Neural progenitor cell (in vitro differentiated cells): ENCODE measurements around the gene IFT74. TPM values are rescaled to one million over a fixed set of nuclear protein-coding genes. Genes with fewer than 3 reads are reported as not detected.

Source experiments
- DNase-seq: peaks from one replicate; pipeline ENCODE4 v3.0.0-alpha.2; 2016; ENCODE audit warnings: low spot score
- H2AFZ ChIP-seq: fragments of 200-600 bp; sonication (generic); replicated peaks from 2 replicates; pipeline ENCODE4 v1.6.1; 2016; ENCODE audit warnings: antibody characterized with exemption
- H3F3A ChIP-seq: fragments of 200-600 bp; sonication (generic); 2 replicates; pipeline ENCODE4 v1.6.1; 2016; ENCODE audit warnings: antibody characterized with exemption, low read depth
- H3K27ac ChIP-seq: fragments of 200-600 bp; sonication (generic); 2 replicates; pipeline ENCODE4 v1.5.1; 2016; ENCODE audit warnings: mild to moderate bottlenecking
- H3K27me3 ChIP-seq: fragments of 200-600 bp; sonication (generic); 2 replicates; pipeline ENCODE4 v1.6.1; 2016; ENCODE audit warnings: mild to moderate bottlenecking, moderate library complexity
- H3K36me3 ChIP-seq: fragments of 200-600 bp; sonication (generic); 2 replicates; pipeline ENCODE4 v1.5.1; 2016
- H3K4me1 ChIP-seq: fragments of 200-600 bp; sonication (generic); 2 replicates; pipeline ENCODE4 v1.6.1; 2016; ENCODE audit warnings: mixed run types
- H3K4me2 ChIP-seq: fragments of 200-600 bp; sonication (generic); 2 replicates; pipeline ENCODE4 v1.6.1; 2016
- H3K4me3 ChIP-seq: fragments of 200-600 bp; sonication (generic); 2 replicates; pipeline ENCODE4 v1.5.1; 2016
- H3K79me2 ChIP-seq: fragments of 200-600 bp; sonication (generic); 2 replicates; pipeline ENCODE4 v1.6.1; 2016; ENCODE audit warnings: low read depth
- H3K9ac ChIP-seq: fragments of 200-600 bp; sonication (generic); 2 replicates; pipeline ENCODE4 v1.6.1; 2016
- H3K9me3 ChIP-seq: fragments of 200-600 bp; sonication (generic); 2 replicates; pipeline ENCODE4 v1.5.1; 2016; ENCODE audit warnings: low read depth
- H4K20me1 ChIP-seq: fragments of 200-600 bp; sonication (generic); 2 replicates; pipeline ENCODE4 v1.6.1; 2016; ENCODE audit warnings: low read depth
- H3K27ac Mint-ChIP-seq: 3 replicates; pipeline ENCODE4 v1.8.0; 2021; ENCODE audit warnings: mixed read lengths
- H3K27me3 Mint-ChIP-seq: 2 replicates; pipeline ENCODE4 v1.8.0; 2022; ENCODE audit warnings: low read depth, mild to moderate bottlenecking, inconsistent platforms, moderate library complexity, mixed read lengths; ENCODE audit not compliant: insufficient read depth
- H3K36me3 Mint-ChIP-seq: 3 replicates; pipeline ENCODE4 v1.8.0; 2021; ENCODE audit warnings: mixed read lengths
- H3K4me1 Mint-ChIP-seq: 3 replicates; pipeline ENCODE4 v1.8.0; 2021; ENCODE audit warnings: mixed read lengths
- H3K4me3 Mint-ChIP-seq: 3 replicates; pipeline ENCODE4 v1.8.0; 2021; ENCODE audit warnings: mild to moderate bottlenecking, moderate library complexity, mixed read lengths
- H3K9me3 Mint-ChIP-seq: 3 replicates; pipeline ENCODE4 v1.8.0; 2020; ENCODE audit warnings: mixed read lengths
- CTCF ChIP-seq: fragments of 200-600 bp; sonication (generic); IDR thresholded peaks from 2 replicates; pipeline ENCODE4 v1.5.1; 2017; ENCODE audit warnings: antibody characterized with exemption, mild to moderate bottlenecking
- EZH2 ChIP-seq: fragments of 200-600 bp; sonication (generic); IDR thresholded peaks from 2 replicates; pipeline ENCODE4 v1.6.1; 2017; ENCODE audit warnings: antibody characterized with exemption, mild to moderate bottlenecking, moderate library complexity
- EZH2phosphoT487 ChIP-seq: fragments of 200-600 bp; sonication (generic); IDR thresholded peaks from 2 replicates; pipeline ENCODE4 v1.6.1; 2017; ENCODE audit warnings: antibody characterized with exemption
- total RNA-seq: library from RNA; depleted of rRNA; stranded (reverse); fragments of >200 nt; gene quantifications from 2 replicates; pipeline ENCODE4 v1.2.3, GENCODE V29; 2015; ENCODE audit warnings: low replicate concordance

IFT74 gene
- total RNA-seq, 1 donor from 2014 or later: 81.2 TPM

DNA sequence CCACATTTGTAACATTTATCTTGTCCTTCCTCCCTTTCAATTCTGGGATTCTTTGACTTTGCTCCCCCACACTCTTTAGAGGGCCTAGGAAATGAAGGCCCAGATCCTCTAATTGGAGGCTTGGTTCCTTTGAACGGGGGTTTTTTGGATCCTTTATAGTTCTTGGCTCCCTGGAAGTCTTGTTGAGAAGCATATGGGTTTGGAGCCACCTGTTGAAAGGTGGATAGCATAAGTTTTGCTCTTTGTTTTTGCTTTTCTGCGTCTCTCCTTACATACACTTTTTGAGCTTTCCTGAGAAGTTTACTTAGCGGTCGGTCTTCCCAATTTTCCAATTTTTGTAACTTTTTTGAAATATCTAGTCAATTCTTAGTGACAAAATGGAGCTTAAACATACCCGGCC, 17.8 kb downstream of the IFT74 start:
- Histone ChIP-seq H3K4me2 (no peak overlapping the region), H4K20me1 (no peaks in the 10 kb centered on the region), H3K36me3 (peaks cover 16% of the 10 kb centered on the region), H3K79me2 (peaks cover 46% of the 10 kb centered on the region), H3K27ac (peak overlapping the region; percentile 10), H3K4me1 (peaks cover 28% of the 10 kb centered on the region), H3K4me3 (no peak overlapping the region), H3K27me3 (no peaks in the 10 kb centered on the region), H3K9me3 (no peaks in the 10 kb centered on the region), H3F3A (peaks cover 33% of the 10 kb centered on the region), H3K9ac (no peak overlapping the region), H2AFZ (no peak overlapping the region)
- peaks cover 17% of the 10 kb centered on the region for H3K4me1 Mint-ChIP-seq
- H3K9me3 Mint-ChIP-seq: peaks cover 7% of the 10 kb centered on the region
- no peaks in the 10 kb centered on the region for H3K27me3 Mint-ChIP-seq
- TF ChIP-seq EZH2phosphoT487: no peak
- no peak for TF ChIP-seq EZH2
- no peak for TF ChIP-seq CTCF
- no peak overlapping the region for H3K27ac Mint-ChIP-seq
- H3K36me3 Mint-ChIP-seq: peaks cover 13% of the 10 kb centered on the region
- no peak for DNase-seq
- no peak overlapping the region for H3K4me3 Mint-ChIP-seq

GRCh38 chr9:26974927-26975326, 18.7 kb downstream of the IFT74 start:
- Mint-ChIP-seq H3K36me3 (peaks cover 8% of the 10 kb centered on the region), H3K4me3 (no peak overlapping the region), H3K4me1 (peaks cover 17% of the 10 kb centered on the region), H3K9me3 (peaks cover 1% of the 10 kb centered on the region), H3K27me3 (no peaks in the 10 kb centered on the region), H3K27ac (peak overlapping the region; percentile 14)
- H3K36me3 ChIP-seq: peaks cover 12% of the 10 kb centered on the region
- H3K27ac ChIP-seq: peak overlapping the region; percentile 98
- peak overlapping the region; percentile 39 for H3K4me3 ChIP-seq
- H3F3A ChIP-seq: peaks cover 33% of the 10 kb centered on the region
- H3K79me2 ChIP-seq: peaks cover 37% of the 10 kb centered on the region
- H4K20me1 ChIP-seq: no peaks in the 10 kb centered on the region
- H3K27me3 ChIP-seq: no peaks in the 10 kb centered on the region
- no peak overlapping the region for H3K9ac ChIP-seq
- H3K4me1 ChIP-seq: peaks cover 28% of the 10 kb centered on the region
- TF ChIP-seq CTCF (no peak), EZH2phosphoT487 (no peak)
- peak; percentile 36 for DNase-seq
- H2AFZ ChIP-seq: peak overlapping the region; percentile 2
- peak overlapping the region; percentile 69 for H3K4me2 ChIP-seq
- no peaks in the 10 kb centered on the region for H3K9me3 ChIP-seq

GRCh38 chr9:26975728-26976707, 19.8 kb downstream of the IFT74 start:
- peak; percentile 87 for DNase-seq
- peak overlapping the region; percentile 24 for H3K9ac ChIP-seq
- H4K20me1 ChIP-seq: no peaks in the 10 kb centered on the region
- H3K9me3 Mint-ChIP-seq: no peaks in the 10 kb centered on the region
- peaks cover 33% of the 10 kb centered on the region for H3F3A ChIP-seq
- H2AFZ ChIP-seq: peak overlapping the region; percentile 2
- H3K4me3 Mint-ChIP-seq: peak overlapping the region; percentile 83
- peak overlapping the region; percentile 69 for H3K4me2 ChIP-seq
- peaks cover 27% of the 10 kb centered on the region for H3K79me2 ChIP-seq
- no peaks in the 10 kb centered on the region for H3K9me3 ChIP-seq
- peak overlapping the region; percentile 98 for H3K27ac ChIP-seq
- TF ChIP-seq CTCF (peak; percentile 81), EZH2phosphoT487 (no peak)
- H3K27me3 ChIP-seq: no peaks in the 10 kb centered on the region
- peak overlapping the region; percentile 39 for H3K4me3 ChIP-seq
- peaks cover 17% of the 10 kb centered on the region for H3K4me1 Mint-ChIP-seq
- peaks cover 28% of the 10 kb centered on the region for H3K4me1 ChIP-seq
- H3K27ac Mint-ChIP-seq: peak overlapping the region; percentile 94
- peaks cover 12% of the 10 kb centered on the region for H3K36me3 ChIP-seq
- no peaks in the 10 kb centered on the region for H3K27me3 Mint-ChIP-seq
- H3K36me3 Mint-ChIP-seq: peaks cover 10% of the 10 kb centered on the region
